HUES48 (cell line): ENCODE results near the gene PARD3.

Source experiments
- H3K27ac ChIP-seq: one replicate; pipeline ENCODE4 v1.7.0; 2013; ENCODE audit warnings: low read depth, low read length, inconsistent platforms
- H3K27me3 ChIP-seq: 2 replicates; pipeline ENCODE4 v1.6.1; 2013; ENCODE audit warnings: mild to moderate bottlenecking, low read length; ENCODE audit not compliant: control insufficient read depth, insufficient read depth
- H3K36me3 ChIP-seq: 2 replicates; pipeline ENCODE4 v1.6.1; 2013; ENCODE audit warnings: low read length; ENCODE audit not compliant: control insufficient read depth, insufficient read depth
- H3K4me1 ChIP-seq: 2 replicates; pipeline ENCODE4 v1.6.1; 2013; ENCODE audit warnings: mild to moderate bottlenecking, low read length; ENCODE audit not compliant: control insufficient read depth, insufficient read depth
- H3K4me3 ChIP-seq: 2 replicates; pipeline ENCODE4 v1.5.1; 2013; ENCODE audit warnings: mild to moderate bottlenecking, low read depth, low read length
- H3K9ac ChIP-seq: 2 replicates; pipeline ENCODE4 v1.6.1; 2013; ENCODE audit warnings: mild to moderate bottlenecking, low read depth, low read length, moderate library complexity
- H3K9me3 ChIP-seq: 2 replicates; pipeline ENCODE4 v1.6.1; 2013; ENCODE audit warnings: low read length; ENCODE audit not compliant: control insufficient read depth, insufficient read depth

Gene PARD3

DNA sequence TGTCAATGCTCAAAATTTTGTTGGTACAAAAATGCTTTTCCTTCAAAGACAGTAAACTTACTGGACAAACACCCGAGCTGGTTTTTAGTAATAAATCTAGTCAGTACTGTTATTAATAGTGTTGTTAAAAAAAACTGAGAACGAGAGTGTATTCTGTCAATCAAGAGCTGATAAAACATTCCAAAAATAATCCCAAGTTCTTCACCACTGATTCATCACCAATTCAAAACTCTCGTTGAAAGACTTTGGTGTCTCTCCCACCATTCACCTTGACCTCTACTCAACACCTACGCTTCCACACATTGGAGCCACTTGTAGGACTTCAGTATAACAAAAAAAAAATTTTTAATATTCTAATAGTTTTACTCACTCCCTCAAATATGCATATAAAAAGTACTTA, 279.2 kb downstream of the PARD3 start:
- no peak overlapping the region for H3K4me3 ChIP-seq

DNA sequence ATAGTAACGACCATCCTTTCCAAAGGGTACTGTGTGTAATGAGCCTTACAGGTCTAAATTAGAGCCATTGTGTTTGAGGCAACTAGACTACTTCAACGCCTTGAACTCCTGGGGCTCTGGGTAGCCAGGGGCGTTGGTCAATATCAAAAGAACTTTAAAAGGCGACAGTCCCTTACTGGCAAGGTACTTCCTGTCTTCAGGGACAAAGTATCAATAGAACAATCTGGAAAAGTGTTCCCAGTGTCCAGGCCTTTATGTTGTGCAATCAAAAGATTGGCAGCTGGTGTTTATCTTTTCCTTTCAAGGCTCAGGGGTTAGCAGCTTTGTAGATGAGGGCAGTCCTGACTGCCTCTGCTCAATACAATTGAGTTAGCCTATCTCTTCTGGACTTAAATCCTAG, 284.3 kb downstream of the PARD3 start:
- Histone ChIP-seq H3K9me3 (no peaks in the 10 kb centered on the region), H3K4me3 (no peak overlapping the region), H3K27ac (no peak overlapping the region), H3K36me3 (no peaks in the 10 kb centered on the region), H3K27me3 (no peaks in the 10 kb centered on the region), H3K9ac (no peak overlapping the region), H3K4me1 (peaks cover 40% of the 10 kb centered on the region)

More for the DNA sequence above, 279.2 kb downstream of the PARD3 start:
- Histone ChIP-seq H3K36me3 (no peaks in the 10 kb centered on the region), H3K27ac (no peak overlapping the region), H3K27me3 (no peaks in the 10 kb centered on the region), H3K9ac (no peak overlapping the region), H3K4me1 (peaks cover 18% of the 10 kb centered on the region), H3K9me3 (no peaks in the 10 kb centered on the region)

DNA sequence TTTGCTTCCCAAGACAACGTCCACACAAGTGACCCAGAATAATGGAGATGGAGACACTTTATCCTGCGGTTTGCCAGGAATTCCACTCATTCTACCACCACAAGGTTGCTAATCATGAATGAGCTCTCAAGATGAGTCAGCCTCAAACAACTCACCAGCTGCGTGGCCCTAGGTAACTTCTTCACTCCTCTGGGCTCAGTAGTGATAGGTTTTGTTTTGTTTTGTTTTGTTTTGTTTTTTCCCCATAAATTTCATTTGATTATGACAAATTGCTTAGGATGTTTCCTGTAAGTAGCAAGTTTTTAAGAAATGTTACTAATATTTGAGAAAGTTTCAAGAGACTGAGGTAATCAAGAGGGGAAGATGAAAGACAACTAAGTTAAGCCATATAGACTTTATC, 286.8 kb downstream of the PARD3 start:
- H3K27me3 ChIP-seq = no peaks in the 10 kb centered on the region
- H3K27ac ChIP-seq = peak overlapping the region; percentile 95
- H3K9me3 ChIP-seq = no peaks in the 10 kb centered on the region
- H3K4me1 ChIP-seq = peaks cover 40% of the 10 kb centered on the region
- H3K4me3 ChIP-seq = peak overlapping the region; percentile 18; the same call in 1 of the 2 replicates
- H3K36me3 ChIP-seq = no peaks in the 10 kb centered on the region
- peak overlapping the region; percentile 38; the same call in 1 of the 2 replicates for H3K9ac ChIP-seq

DNA sequence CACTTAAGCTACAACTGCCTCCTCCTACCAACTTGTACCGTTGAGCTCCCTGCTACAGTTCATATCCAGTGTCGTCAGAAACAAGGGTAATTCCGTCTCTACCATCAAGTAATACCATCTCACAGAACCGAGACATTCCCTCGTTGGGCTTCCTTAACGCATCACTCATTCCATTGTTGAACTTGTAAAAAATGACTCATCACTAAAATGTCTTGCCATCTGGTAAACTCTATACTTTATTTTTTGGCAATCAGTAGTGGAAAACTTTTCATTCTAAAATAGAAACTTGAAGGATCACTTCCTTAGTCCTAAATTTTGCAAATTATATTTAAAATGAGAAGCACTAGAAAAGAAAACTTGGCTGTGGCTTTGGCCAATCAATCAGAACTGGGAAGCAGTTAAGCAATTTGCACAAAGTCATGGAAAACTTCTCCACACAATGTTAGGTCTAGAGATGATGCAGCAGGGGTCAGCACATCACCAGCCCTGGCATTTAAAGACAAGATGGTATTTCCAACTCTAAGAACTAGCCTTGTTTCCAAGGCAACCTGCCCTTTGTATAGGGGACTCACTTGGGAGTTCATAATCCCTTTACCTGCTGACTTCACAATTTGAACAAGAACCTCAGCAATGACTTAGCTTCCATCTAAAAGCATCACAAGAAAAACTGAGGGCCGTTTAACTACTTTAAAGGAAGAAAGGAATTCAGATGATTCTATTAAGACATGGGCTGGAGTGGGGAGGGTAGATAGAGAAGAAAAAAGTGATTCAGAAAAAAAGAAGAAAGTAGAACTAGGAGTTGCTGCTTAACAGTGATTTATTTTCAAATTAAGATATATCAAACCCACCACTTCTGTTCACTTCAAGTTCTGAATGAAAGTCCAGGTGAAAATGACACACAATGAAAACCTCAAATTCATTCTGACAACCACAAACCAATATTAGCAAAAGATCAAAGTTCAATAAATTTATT, 288.1 kb downstream of the PARD3 start:
- peak overlapping the region; percentile 95 for H3K27ac ChIP-seq
- peak overlapping the region; percentile 18; the same call in 1 of the 2 replicates for H3K4me3 ChIP-seq

DNA sequence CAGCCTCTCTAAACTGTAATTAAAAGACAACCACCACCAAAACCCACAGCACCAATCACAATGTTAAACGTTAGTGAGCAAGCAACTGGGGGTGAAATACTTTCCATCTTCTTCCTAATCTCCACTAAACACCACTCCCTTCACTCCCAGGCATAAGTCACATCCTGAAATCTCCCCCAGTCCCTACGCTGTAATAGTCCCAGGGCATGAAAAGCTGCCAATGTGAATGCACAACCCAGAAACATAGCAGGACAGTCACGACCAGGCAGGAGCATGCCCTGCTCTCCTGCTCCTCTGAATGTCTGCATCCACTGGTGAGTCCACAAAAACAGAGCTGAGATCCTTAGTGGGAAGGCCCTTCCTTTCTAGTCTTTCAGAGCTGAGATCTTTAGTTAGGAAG, 288.9 kb downstream of the PARD3 start:
- peak overlapping the region; percentile 95 for H3K27ac ChIP-seq
- H3K4me3 ChIP-seq = no peak overlapping the region
- H3K9ac ChIP-seq = no peak overlapping the region
- H3K27me3 ChIP-seq = no peaks in the 10 kb centered on the region
- no peaks in the 10 kb centered on the region for H3K36me3 ChIP-seq
- peaks cover 52% of the 10 kb centered on the region for H3K4me1 ChIP-seq
- H3K9me3 ChIP-seq = no peaks in the 10 kb centered on the region

More for the DNA sequence above, 288.1 kb downstream of the PARD3 start:
- Histone ChIP-seq H3K4me1 (peaks cover 49% of the 10 kb centered on the region), H3K9ac (peak overlapping the region; percentile 38; the same call in 1 of the 2 replicates), H3K36me3 (no peaks in the 10 kb centered on the region), H3K9me3 (no peaks in the 10 kb centered on the region), H3K27me3 (no peaks in the 10 kb centered on the region)

DNA sequence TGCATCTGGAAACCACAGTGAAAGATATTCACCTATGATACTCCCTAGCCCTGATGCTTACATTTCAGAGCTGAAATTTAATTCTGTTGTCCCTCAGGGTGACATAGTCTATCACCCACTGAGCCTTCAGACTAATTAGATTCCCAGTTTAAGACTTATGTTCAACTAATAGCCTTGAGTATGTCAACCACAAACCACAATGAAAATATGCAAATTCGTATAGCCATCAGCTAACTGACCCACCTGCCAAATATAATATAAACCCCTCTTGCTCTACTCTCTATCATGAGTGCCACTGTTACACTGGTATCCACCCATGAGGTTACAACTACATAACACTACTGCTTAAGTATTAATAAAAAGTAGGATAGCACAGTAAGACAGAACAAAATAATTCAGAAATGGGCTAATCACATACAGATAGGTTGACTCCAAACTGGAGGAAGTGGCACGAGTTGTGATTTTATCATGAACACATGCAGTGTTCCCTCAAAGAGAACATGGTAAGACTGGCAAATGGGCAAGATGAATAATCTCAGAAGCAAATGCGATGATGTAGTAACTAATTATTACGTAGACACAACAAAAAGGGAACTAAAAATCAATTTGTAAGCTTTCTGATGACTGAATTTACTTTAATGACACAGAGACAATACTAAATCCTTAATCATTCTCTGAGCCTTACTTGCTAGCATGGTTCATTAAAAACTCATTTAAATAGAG, 290.6 kb downstream of the PARD3 start:
- Histone ChIP-seq H3K27ac (no peak overlapping the region), H3K9ac (no peak overlapping the region), H3K36me3 (no peaks in the 10 kb centered on the region), H3K27me3 (no peaks in the 10 kb centered on the region), H3K4me3 (no peak overlapping the region), H3K9me3 (no peaks in the 10 kb centered on the region), H3K4me1 (peaks cover 57% of the 10 kb centered on the region)

DNA sequence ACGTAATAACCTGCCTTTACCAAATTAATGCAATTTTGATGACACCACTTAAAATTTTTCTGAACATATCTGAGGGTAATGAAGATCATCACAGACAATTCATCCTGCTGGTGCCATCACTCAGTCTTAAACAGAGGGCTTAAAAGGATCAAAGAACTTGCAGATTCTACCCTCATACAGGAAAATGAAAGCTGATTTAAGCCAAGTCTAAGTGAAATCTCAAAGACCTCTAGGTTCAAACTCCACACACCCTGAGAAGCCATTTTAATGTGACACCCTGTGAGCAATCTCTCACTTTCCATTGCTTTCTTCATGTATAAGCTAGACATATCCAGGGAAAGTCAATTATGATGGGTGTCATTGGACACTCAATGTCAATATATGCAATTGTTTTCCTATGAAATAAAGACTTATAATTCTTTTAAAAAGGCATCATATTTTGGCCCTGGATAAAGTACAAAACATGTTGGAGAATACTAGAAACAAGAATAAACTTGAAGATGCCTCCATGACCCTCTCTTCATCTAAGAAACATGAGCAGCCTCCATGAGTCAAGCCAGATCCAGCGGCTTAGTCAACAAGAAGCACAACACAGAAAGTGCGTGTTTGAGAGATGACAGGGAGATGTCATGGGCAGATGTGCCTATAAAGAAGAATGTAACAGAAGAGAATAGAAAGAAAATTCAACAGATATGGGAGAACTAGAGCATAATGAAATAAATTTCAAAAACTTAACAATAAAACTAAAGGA, 291.9 kb downstream of the PARD3 start:
- Histone ChIP-seq H3K27ac (no peak overlapping the region), H3K9me3 (no peaks in the 10 kb centered on the region), H3K9ac (no peak overlapping the region), H3K36me3 (no peaks in the 10 kb centered on the region), H3K27me3 (no peaks in the 10 kb centered on the region), H3K4me3 (no peak overlapping the region), H3K4me1 (peaks cover 49% of the 10 kb centered on the region)

DNA sequence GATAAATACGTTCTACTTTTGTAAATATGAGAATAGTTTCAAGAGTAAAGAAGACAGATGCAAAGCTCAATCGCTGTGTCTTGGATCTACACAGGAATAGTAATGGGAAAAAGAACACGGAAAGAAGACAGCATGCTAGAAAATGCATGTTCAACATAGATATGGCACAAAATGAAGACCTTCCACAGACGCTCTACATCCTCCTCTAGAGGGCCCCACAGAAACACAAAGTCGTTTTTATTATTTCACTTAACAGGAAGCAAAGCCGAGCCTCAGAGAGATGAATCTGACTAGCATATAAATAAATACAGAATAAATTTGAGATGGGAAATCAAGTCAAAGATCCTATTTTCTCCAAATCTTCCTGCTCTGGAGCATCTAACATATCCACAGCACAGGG, 292.6 kb downstream of the PARD3 start:
- Histone ChIP-seq H3K27me3 (no peaks in the 10 kb centered on the region), H3K4me3 (no peak overlapping the region), H3K9ac (no peak overlapping the region), H3K4me1 (peaks cover 43% of the 10 kb centered on the region), H3K27ac (no peak overlapping the region), H3K9me3 (no peaks in the 10 kb centered on the region), H3K36me3 (no peaks in the 10 kb centered on the region)

DNA sequence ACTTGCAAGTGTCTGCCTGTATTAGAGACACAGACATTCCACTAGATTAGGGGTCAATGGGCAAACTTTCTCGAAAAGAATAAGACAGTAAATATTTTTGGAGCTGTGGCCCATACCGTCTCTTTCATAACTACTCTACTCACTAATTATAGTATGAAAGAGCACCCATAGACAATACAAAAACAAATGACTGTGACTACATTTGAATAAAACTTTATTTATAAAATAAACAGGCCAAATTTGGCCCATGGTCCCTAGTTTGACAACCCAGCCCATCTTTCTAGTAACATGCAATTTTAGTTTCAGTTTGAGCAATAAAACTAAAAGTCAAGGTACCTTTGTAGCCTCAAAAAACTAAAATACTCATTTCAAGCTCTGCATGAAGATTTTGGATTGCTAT, 294.6 kb downstream of the PARD3 start:
- H3K9ac ChIP-seq = no peak overlapping the region
- no peaks in the 10 kb centered on the region for H3K27me3 ChIP-seq
- no peaks in the 10 kb centered on the region for H3K9me3 ChIP-seq
- H3K4me3 ChIP-seq = no peak overlapping the region
- H3K36me3 ChIP-seq = no peaks in the 10 kb centered on the region; the same call in 1 of the 2 replicates
- no peak overlapping the region for H3K27ac ChIP-seq
- H3K4me1 ChIP-seq = peaks cover 26% of the 10 kb centered on the region

DNA sequence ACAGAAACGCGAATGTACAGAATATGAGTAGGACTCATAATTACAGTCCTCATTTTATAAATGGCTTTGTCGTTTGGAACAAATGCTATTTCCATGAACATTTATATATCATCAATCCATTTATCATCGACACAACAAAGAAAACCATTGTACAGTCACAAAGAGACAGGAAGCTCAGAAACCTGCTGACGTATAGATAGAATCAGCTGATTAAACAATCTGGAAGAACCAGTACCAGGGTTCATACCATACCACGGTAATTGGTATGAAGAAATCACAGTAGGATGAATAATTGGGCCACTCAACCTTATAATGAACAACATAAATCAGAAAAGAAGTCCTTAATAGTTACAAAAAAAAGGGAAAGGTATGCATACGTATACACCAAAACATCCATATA, 295.0 kb downstream of the PARD3 start:
- no peaks in the 10 kb centered on the region for H3K27me3 ChIP-seq
- no peaks in the 10 kb centered on the region for H3K9me3 ChIP-seq

More for the DNA sequence above, 295.0 kb downstream of the PARD3 start:
- H3K36me3 ChIP-seq = peaks cover 3% of the 10 kb centered on the region
- peaks cover 26% of the 10 kb centered on the region for H3K4me1 ChIP-seq
- H3K27ac ChIP-seq = no peak overlapping the region
- no peak overlapping the region for H3K4me3 ChIP-seq
- H3K9ac ChIP-seq = no peak overlapping the region
